HFFc6 (cell line): Measurements from ENCODE around the gene CCDC12. TPM values are rescaled to one million over a fixed set of nuclear protein-coding genes. Genes with fewer than 3 reads are reported as not detected.

Experiments
- DNase-seq: peaks from one replicate; pipeline ENCODE4 v3.0.0-alpha.2; 2018
- H3K27ac Mint-ChIP-seq: 2 replicates; pipeline ENCODE4 v1.8.0; 2020; ENCODE audit warnings: mild to moderate bottlenecking, mixed read lengths
- H3K27me3 Mint-ChIP-seq: 2 replicates; pipeline ENCODE4 v1.8.0; 2021; ENCODE audit warnings: mild to moderate bottlenecking, moderate library complexity, mixed read lengths; ENCODE audit not compliant: insufficient read depth
- H3K36me3 Mint-ChIP-seq: 2 replicates; pipeline ENCODE4 v1.8.0; 2021; ENCODE audit warnings: low read depth, mixed read lengths
- H3K4me1 Mint-ChIP-seq: 2 replicates; pipeline ENCODE4 v1.8.0; 2020; ENCODE audit warnings: low read depth, mixed read lengths
- H3K4me3 Mint-ChIP-seq: 2 replicates; pipeline ENCODE4 v1.8.0; 2020; ENCODE audit warnings: mild to moderate bottlenecking, moderate library complexity, mixed read lengths
- H3K9me3 Mint-ChIP-seq: 2 replicates; pipeline ENCODE4 v1.8.0; 2020; ENCODE audit warnings: mild to moderate bottlenecking, mixed read lengths
- total RNA-seq, 6 experiments: library from RNA; stranded (reverse); fragmentation: NEBNext Ultra II Directional; extraction: Animal tissue kit (Norgen Biotek cat#: 25700); gene quantifications; 2 replicates in 1 of 6; 3 replicates in 5 of 6; pipeline ENCODE4 v1.2.3, GENCODE V29; 2021
- TF ChIP-seq, protein P1 (sequence below): fragments of 200-600 bp; sonication (generic); IDR thresholded peaks from 2 replicates; pipeline ENCODE4 v1.5.0; 2021; ENCODE audit warnings: antibody characterized with exemption, mild to moderate bottlenecking

The CCDC12 gene
- total RNA-seq, 6 experiments from 2014 or later, result 21.3 to 27.9 (median 27.2) TPM

DNA sequence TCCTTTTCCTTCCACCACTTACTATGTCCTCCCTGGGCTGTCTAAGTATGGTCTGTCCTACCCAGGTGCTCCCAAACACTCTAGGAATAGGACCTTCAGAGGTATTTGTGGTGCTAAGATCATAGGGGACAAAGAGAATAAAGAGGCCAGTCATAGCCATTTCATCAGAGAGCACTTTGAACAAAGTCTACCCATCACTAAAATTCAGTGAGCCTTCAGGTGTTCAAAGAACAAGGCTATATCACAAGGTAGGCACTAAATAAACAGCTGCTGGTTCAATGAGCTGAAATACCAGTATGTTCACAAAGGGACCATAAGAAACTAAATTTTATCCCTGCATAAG is 41.7 kb upstream of the CCDC12 start:
- Mint-ChIP-seq H3K4me3 (no peak overlapping the region), H3K4me1 (peaks cover 61% of the 10 kb centered on the region), H3K27me3 (peaks cover 8% of the 10 kb centered on the region), H3K9me3 (no peaks in the 10 kb centered on the region), H3K36me3 (peaks cover 38% of the 10 kb centered on the region; the same call in 1 of the 2 replicates), H3K27ac (peak overlapping the region; percentile 86)
- DNase-seq, result no peak
- TF ChIP-seq, protein P1, sequence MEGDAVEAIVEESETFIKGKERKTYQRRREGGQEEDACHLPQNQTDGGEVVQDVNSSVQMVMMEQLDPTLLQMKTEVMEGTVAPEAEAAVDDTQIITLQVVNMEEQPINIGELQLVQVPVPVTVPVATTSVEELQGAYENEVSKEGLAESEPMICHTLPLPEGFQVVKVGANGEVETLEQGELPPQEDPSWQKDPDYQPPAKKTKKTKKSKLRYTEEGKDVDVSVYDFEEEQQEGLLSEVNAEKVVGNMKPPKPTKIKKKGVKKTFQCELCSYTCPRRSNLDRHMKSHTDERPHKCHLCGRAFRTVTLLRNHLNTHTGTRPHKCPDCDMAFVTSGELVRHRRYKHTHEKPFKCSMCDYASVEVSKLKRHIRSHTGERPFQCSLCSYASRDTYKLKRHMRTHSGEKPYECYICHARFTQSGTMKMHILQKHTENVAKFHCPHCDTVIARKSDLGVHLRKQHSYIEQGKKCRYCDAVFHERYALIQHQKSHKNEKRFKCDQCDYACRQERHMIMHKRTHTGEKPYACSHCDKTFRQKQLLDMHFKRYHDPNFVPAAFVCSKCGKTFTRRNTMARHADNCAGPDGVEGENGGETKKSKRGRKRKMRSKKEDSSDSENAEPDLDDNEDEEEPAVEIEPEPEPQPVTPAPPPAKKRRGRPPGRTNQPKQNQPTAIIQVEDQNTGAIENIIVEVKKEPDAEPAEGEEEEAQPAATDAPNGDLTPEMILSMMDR, result no peak

DNA sequence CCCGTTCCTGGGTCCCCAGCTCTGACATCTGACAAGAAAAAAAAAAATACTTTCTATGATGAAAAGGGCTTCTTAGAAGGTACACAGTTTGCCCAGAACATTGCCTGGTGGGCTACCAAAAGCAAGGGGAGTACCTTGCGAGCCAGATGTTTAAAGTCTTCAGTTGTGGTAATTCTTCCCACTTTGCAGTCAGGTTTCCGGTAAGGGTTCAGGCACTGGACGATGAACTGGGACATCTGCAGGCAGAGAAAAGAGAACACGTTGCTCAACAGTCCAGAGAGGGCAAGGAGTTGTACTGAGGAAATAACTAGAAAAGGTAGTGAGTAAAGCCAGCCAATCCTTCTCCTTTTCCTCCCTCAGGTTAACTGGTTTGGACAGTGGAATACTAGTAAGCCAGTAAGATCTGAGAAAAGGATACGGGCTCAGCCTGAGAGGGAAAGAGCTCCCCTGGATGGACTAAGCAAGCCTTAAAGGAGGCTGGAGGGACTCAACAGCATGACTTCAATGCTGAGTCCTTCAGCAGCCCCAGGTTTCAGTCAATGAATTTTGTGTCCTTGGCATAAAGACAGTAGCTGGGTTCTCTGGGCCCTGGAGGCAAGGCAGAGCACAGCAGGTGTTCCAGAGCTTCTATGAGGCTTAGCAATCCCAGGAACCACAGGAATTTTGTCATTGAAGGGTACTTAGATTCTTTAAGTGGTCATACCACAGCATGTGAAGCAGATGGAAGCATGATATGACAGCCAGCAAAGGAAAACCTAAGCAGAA is 41.1 kb upstream of the CCDC12 start:
- Mint-ChIP-seq H3K36me3 (peaks cover 38% of the 10 kb centered on the region; the same call in 1 of the 2 replicates), H3K4me3 (peak overlapping the region; percentile 59), H3K27ac (peak overlapping the region; percentile 86), H3K9me3 (no peaks in the 10 kb centered on the region), H3K4me1 (peaks cover 60% of the 10 kb centered on the region), H3K27me3 (peaks cover 8% of the 10 kb centered on the region)
- DNase-seq, result peak; percentile 20
- TF ChIP-seq, protein P1, result no peak

DNA sequence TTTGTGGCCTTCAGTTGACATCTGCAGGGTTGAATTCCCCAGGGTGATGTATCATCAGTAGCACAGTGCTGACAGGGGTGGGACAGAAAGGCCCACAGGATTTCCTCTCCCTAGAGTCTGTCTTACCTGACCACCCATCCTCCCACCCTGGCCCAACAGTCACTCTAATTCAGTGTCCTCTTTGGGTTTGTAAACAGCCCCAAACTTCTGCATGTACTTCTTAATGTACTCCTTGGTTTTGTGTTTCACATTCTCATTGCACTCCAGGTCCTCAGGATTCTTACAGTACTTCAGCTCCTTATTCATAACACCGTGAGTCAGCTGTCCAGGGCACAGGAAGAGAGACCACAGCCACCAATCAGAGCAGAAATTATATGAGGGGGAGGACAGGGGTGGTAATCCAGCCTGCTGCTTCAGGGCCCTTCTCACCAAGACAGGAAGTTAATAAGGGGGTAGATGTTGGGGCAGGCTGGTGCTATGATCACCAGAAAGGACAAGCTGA is 40.4 kb upstream of the CCDC12 start:
- Mint-ChIP-seq H3K9me3 (no peaks in the 10 kb centered on the region), H3K27me3 (peaks cover 10% of the 10 kb centered on the region), H3K36me3 (peaks cover 38% of the 10 kb centered on the region; the same call in 1 of the 2 replicates), H3K4me3 (peak overlapping the region; percentile 59), H3K27ac (peak overlapping the region; percentile 86), H3K4me1 (peaks cover 53% of the 10 kb centered on the region)
- peak; percentile 74 for DNase-seq
- TF ChIP-seq, protein P1, result no peak

DNA sequence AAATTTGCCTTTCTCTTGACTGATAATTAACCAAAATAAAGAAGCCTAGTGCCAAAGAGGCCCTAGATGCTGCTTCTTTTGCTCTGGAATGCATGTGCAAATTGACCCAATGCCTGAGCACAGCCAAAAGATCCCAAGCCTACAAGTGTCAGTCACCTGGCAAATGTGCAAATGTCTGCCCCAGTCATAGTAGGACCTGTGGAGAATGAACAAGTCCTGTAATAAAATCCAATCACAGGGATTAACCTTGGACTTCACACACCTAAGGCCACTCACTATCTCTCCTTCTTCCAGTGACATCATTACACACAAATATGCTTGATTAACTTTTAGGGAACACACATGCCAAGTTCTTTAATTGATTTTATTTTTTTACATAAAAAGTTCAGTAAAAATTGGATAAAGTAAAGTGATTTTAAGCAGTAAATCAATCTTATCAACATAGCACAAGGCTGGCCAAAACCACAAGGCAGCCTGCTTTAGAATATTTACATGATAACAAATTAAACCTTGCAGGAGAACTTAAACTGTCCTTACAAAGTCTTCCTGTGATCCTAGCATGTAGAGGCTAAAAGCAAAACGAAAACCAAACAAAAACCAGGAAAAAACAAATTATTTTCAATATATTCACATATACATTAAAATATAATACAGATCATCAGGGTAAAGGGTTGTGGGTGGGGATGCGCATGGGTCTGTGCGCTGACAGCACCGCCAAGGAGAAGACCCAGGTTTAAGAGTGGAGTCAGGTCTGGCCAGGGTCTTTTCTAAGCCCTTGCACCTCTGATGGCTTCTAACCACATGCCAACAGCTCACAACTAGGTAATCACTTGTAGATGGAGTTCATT is 39.8 kb upstream of the CCDC12 start:
- peaks cover 51% of the 10 kb centered on the region for H3K4me1 Mint-ChIP-seq
- H3K9me3 Mint-ChIP-seq, result no peaks in the 10 kb centered on the region
- H3K27me3 Mint-ChIP-seq, result peaks cover 10% of the 10 kb centered on the region; the same call in 1 of the 2 replicates
- H3K36me3 Mint-ChIP-seq, result peaks cover 38% of the 10 kb centered on the region; the same call in 1 of the 2 replicates
- H3K27ac Mint-ChIP-seq, result peak overlapping the region; percentile 86
- DNase-seq, result no peak
- TF ChIP-seq, protein P1, result no peak
- H3K4me3 Mint-ChIP-seq, result peak overlapping the region; percentile 59

DNA sequence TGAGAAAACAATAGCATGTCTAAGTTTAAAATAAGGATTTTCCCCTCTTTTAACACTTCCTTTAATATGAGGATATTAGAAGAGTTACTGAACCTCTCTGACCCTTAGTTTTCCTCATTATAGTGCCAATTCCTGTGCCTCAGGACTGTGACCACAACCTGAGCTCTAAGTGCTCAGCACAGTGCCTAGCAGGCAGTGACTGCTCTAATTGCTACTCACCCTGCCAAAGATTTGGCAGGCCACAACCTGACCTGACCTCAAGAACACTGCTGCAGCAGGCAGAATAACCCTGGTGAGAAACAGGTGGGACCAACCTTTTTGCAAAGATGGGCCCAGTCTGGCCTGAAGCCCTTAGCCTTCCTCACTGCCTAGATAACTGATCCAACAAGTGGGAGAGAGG is 38.6 kb upstream of the CCDC12 start:
- H3K36me3 Mint-ChIP-seq, result peaks cover 37% of the 10 kb centered on the region; the same call in 1 of the 2 replicates
- no peak overlapping the region for H3K4me3 Mint-ChIP-seq
- H3K27ac Mint-ChIP-seq, result peak overlapping the region; percentile 51; the same call in 1 of the 2 replicates

More for the DNA sequence above, 38.6 kb upstream of the CCDC12 start:
- H3K27me3 Mint-ChIP-seq, result peaks cover 11% of the 10 kb centered on the region; the same call in 1 of the 2 replicates
- no peak for DNase-seq
- TF ChIP-seq, protein P1, result no peak
- H3K9me3 Mint-ChIP-seq, result no peaks in the 10 kb centered on the region
- H3K4me1 Mint-ChIP-seq, result peaks cover 49% of the 10 kb centered on the region
